T-helper 2 cell treated with Interferon-gamma antibody and Interleukin-4, amounts not matched to agents 100 ng/mL and 5 ng/mL, for 36 hours (primary cell): ENCODE results near the gene KRT80. TPM values are rescaled to one million over a fixed set of nuclear protein-coding genes. Genes with fewer than 3 reads are reported as not detected.
"Not testable (repeated sequence)": the region's sequence is repeated elsewhere in the genome, so short reads cannot be mapped to it uniquely, and the experiment has no call there.

Experiments
- intact Hi-C: fragments of 100-400 bp; cut with micrococcal nuclease; formaldehyde crosslinking; loops from one replicate; pipeline ENCODE4 v1.15.1; 2023
- total RNA-seq: library from RNA; stranded (reverse); gene quantifications from 2 replicates; pipeline ENCODE4 v1.2.3, GENCODE V29; 2022

Gene KRT80
- not detected in 2 replicates for total RNA-seq

- intact Hi-C loops = no loop called here
These were observed at the start of gene KRT80 for GRCh38 chr12:52191841-52192791. TSS of gene KRT80 (minus strand) at chr12:52192014. CDS start at chr12:52191902, 112 bp downstream.

- intact Hi-C loops = no loop called here
These were observed 49.5 kb upstream of the KRT80 start for GRCh38 chr12:52241205-52241842.

GRCh38 chr12:52240247-52240646, 48.4 kb upstream of the KRT80 start:
- intact Hi-C loops = not testable (repeated sequence)

- intact Hi-C loops = no loop called here
These were observed 48.0 kb upstream of the KRT80 start for GRCh38 chr12:52239767-52240166.

DNA sequence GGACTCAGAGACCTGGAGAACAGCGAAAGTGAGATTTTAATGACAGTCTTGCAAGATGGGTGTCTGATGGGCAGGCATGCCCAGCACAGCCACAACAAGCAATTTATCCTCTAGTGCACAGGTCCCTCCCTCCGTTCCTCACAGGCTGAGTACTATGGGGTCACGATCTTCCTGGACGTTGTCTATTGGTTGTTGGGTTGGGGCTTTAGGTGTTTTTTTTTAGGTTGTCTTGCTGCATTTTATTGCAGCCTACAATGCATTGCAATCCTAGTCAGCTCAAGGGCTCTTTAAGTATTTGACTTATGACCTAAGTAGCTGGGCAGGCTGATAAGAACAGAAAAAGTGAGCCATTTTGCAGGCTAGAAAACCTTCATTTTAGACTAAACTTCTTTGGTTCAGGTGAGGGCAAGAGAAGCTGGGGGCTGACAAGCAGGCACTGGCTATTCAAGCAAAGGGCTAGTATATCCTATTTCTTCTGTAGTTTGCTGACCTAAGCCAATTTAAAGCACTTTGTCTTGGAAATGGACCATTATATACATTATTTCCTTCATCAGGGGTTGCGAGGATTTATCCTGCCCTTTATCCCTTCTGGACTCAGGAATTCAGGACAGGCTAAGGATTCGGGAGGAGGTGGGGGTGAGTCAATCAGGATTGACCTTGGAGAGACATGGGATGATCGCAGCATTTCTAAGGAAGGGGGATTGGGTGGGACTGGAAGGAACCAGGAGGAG, 47.3 kb upstream of the KRT80 start:
- intact Hi-C loops = no loop called here

DNA sequence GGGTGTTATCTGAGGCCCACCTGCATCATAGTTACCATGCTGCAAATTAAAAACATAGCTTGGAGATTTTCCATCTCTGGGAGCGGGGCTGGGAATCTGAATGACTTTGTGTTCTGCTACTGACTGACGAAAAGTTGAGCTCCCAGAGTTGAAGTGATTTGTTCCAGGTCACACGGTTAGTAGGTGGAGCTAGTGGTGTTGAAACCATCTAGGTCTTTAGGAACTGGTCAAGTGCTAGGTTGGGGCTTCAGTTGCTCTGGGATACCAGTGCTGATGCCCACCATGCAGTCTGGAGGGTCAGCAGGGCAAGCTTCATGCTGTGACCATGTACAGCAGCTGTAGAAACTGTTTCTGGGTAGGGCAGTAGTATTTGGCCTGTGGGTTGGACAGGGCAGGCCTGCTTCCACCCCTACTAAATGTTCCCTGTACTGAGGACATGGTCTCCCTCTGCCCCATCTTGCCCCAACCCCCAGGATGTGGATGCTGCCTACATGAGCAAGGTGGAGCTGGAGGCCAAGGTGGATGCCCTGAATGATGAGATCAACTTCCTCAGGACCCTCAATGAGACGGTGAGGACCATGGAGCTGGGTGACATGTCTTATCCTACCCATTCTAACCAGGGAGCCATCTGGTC, 46.5 kb upstream of the KRT80 start:
- intact Hi-C loops = no loop called here

DNA sequence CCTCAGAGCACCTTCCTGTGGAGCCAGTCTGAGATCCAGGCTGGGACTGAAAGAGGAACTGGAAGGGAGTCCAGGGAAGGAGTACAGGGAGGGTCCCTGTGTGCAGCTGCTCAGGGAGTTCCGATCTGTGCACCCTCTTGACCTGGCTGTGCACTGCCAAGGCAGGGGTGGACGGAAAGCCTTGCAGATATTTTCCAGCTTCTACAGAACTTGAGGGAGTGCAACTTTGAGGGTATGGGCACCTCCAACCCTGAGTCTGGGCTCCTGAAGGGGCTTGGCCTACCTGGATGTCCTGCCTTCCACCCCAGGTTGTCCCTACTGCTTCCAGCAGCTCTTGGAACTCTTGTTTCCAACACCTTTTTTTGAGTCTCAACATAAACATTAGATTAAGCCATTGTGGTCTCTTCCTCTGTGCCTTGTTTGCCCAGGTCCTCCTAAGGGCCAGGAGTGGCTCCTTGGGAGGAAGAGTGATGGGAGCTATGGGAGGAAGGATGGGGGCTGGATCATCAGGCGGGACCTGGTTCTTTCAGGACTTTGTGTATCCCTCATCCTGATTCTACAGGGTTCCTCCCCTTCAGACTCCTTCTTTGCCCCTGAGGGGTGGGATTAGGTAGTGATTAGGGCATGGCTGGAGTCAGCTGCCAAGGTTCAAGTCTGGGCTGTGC, 44.7 kb upstream of the KRT80 start:
- intact Hi-C loops = no loop called here

DNA sequence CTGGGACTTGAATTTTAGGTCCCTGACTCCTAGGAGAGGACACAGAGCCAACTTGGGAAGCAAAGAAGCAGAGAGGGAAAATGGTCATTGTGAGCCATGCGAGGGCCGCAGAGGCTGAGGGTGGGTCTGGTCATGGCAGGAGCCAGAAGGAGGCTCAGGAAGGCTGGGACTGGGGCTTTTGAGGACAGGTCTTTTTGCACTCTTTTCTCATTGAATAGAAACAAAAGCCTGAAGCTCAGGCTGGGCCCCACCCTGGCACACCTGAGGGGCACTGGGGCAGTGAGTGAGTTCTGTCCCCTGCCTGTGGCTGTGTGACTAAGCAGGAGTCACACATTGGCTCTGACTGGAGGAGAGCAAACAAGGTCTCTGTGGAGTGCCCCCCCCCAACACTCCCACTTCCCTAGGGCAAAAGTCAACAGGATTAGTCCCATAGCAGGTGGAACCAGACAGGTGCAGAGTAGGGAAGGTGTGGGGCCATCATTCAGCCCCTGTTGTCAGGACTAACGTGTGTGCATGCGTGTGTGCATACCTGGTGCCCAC, 44.1 kb upstream of the KRT80 start:
- intact Hi-C loops = no loop called here

DNA sequence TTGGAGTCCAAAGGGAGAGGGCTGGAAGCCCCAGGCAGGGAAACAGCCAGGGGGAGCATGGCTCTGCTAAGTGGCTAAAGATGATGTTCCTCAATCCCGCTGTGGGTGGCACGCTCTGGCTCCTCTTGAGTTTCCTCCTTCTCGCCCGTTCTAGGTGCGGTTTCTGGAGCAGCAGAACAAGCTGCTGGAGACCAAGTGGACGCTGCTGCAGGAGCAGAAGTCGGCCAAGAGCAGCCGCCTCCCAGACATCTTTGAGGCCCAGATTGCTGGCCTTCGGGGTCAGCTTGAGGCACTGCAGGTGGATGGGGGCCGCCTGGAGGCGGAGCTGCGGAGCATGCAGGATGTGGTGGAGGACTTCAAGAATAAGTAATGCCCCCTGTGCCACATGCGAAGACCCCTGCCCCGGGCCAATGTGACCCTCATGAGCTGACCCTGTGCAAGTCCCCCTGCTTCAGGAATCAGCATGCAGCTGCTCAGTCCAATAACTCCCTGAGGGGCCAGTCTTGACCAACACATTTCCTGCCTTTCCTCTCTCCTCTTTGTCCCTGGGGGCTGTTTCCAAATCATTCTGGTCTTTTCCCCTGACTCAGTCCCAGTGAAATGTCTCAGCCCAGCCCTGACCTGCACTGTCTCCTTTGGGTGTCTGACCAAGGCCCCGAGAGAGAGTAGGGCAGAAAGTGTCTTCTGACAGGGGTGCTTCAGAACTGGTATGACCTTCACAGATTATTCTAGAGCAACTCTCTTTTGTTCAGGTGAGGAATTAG, 43.4 kb upstream of the KRT80 start:
- intact Hi-C loops = no loop called here

DNA sequence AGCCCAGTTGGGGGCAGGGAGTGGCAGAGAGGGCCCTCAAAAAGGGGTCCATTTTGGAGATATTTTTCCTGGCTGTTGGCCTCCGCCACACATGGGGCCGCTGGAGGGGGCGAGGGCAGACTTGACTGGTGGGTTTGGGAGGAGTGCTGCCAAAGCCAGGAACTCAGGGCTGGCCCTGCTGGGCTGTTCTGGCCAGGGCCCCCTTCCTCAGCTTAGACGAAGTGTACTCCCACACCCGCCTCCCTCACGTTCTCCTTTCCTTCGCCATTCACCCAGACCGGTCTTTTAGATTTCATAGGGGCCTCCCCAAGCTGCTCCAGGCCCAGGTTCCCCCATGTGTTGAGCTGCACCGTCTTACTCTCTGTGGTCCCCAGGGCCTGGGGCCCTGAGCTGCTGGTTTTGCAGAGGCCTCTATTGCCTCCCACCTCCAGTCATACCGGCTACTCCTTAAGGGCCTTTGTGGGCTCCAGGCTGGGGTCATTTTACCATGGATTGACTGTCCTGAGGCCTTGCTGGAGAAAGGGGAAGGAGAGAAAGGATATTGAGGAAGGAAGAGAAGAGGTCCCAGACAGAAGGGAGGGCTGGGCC, 42.5 kb upstream of the KRT80 start:
- intact Hi-C loops = no loop called here

GRCh38 chr12:52233462-52234207, 41.8 kb upstream of the KRT80 start:
- intact Hi-C loops = no loop called here

DNA sequence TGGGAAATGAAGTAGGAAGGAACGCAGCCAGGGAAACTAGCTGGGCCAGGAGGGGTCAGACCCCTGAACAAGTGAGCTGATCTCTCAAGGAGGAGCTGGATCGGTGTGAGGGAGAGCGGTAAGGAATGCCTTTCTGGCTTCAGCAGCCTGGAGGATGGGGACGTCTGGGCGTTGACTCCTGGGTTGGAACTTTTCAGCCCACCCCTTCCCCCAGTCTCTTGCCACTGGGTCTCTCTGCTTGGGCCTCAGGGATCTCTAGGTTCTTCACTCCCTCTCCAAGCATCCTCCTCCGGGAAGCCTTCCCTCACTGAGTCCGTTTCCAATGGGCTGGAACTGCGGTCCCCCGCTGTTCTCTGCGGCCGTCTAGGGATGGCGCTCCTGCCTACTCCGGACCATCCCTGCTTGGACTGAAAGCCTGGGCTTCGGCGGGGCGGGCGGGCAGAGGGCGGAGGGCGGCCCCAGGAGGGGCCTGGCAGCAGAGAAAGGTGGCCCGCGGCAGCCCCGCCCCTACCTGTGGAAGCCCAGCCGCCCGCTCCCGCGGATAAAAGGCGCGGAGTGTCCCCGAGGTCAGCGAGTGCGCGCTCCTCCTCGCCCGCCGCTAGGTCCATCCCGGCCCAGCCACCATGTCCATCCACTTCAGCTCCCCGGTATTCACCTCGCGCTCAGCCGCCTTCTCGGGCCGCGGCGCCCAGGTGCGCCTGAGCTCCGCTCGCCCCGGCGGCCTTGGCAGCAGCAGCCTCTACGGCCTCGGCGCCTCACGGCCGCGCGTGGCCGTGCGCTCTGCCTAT, 41.1 kb upstream of the KRT80 start, which contains the start of gene KRT7:
Gene KRT7 (plus strand): TSS at position 570 of the 788 bp plus-strand sequence. CDS start 54 bp downstream, at position 624.
- intact Hi-C loops = no loop called here

GRCh38 chr12:52232203-52232673, 40.4 kb upstream of the KRT80 start:
- intact Hi-C loops = no loop called here

DNA sequence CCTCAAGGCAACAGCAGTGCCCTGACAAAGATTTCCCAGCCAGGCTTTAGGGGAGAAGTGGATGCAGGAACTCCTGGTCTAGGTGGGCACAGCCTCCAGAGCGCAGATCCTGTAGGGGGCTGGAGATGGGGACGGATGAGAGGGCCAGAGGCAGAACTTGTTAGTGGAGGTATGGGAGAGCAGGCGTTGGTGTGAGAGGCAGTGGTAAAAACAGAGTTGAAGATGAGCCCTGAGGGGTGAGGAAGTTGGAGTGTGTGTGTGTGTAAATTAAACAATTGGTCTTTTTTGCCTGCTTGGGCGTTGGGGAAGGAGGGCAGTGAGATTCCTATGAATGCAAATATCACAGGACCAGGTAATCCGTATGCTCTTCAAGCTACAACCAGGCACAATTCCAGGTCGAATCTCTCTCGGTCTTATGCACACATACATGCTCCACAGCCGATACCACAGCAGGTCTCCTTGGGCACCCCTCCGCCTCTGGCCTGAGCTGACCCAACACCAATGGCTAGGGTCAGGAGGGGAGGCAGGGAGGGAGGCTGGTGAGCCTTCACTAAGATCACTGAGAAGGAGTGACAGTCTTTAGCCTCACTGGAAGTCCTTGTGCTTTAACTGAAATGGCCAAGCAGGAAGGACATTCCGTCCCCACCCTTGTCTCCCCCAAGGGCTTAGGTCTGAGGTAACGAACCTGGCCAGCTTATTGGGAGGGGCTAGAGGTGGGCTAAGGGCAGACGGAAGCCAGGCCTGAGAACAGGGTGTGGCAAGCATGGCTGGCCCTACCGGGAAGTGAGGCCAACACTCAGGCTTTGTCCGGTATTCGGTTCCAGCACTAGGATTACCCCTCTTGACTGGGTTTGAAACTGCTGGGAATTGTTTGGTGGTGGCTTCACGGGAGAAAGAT, 39.7 kb upstream of the KRT80 start:
- intact Hi-C loops = no loop called here

DNA sequence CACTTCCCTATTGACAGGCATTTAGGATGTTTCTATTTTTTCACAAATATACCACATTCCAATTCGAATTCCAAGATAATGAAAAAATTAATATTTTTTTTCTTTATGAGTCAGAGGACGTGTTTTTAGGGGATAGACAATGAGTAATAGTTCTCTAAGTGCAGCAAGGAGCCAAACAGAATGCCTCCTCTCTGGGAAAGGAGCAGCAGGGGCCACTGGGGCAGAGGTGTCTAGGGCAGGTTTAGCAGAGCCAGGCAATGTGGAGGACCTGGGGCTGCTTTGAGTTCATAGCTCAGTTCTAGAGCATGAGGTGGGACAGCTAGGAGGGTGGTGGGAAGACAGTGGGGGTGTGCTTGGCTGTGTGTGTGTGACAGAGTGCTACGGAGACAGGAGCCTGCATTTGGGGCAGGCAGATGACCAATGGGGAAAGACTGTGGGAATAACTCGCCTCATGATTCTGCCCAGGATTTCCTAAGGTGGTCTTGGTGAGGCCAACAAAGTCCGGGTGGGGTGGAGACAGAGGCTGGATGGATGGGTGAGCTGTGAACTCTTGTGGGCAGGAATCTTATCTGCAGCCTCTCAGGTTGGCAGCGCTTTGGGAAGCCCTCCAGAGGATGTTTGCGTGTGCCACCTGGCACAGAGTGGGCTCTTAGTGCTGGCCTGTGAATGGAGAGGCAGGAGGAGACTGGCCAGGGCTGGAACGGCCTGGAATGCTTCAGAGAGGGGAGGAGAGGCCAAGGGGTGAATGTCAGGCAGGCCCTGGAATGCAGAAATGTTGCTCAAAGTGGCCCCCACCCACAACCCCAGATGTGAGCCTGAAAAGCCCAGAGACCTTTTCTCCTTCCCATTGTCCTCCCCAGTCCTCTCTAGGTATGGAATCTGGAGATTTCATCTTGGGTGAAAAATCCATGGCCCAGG, 38.8 kb upstream of the KRT80 start:
- intact Hi-C loops = no loop called here
